HL-60 (cell line): ENCODE results near the gene LILRA6.

Source experiments
- CTCF ChIP-seq: IDR thresholded peaks from one replicate; pipeline ENCODE4 v1.5.1; 2011; ENCODE audit warnings: low read length, control low read depth, inconsistent platforms; ENCODE audit not compliant: insufficient read depth
- POLR2AphosphoS5 ChIP-seq: IDR thresholded peaks from 2 replicates; pipeline ENCODE4 v1.6.1; 2012; ENCODE audit warnings: low read depth
- REST ChIP-seq: IDR thresholded peaks from 2 replicates; pipeline ENCODE4 v1.6.1; 2012; ENCODE audit warnings: low read depth; ENCODE audit not compliant: insufficient replicate concordance

GRCh38 chr19:54254195-54254906 lies 11.8 kb upstream of the LILRA6 start:
- no peak for TF ChIP-seq CTCF
- TF ChIP-seq POLR2AphosphoS5: no peak
- TF ChIP-seq REST: no peak
